CD14-positive monocyte (primary cell): ENCODE results near the gene EAF2. TPM values are rescaled to one million over a fixed set of nuclear protein-coding genes. Genes with fewer than 3 reads are reported as not detected.
A peak's percentile ranks its signal among the peaks of the same experiment; 100 is the strongest.

Experiments used
- DNase-seq, 3 donors: peaks; one replicate each; pipeline ENCODE4 v3.0.0-alpha.2; 2011 to 2022
- H2AFZ ChIP-seq: 2 replicates; pipeline ENCODE4 v1.6.0; 2012; ENCODE audit warnings: mild to moderate bottlenecking, low read depth, low read length, inconsistent platforms; ENCODE audit not compliant: insufficient read depth, poor library complexity, severe bottlenecking
- H3K27ac ChIP-seq, 2 donors: 1 replicate in 1 of 2; 2 replicates in 1 of 2; pipeline ENCODE4 v1.5.1; 2012 to 2013; ENCODE audit warnings: low read length in 2 of 2, control low read depth in 1 of 2, inconsistent platforms in 1 of 2, low read depth in 1 of 2, mild to moderate bottlenecking in 1 of 2
- H3K27me3 ChIP-seq, 2 donors: one replicate each; pipeline versions ENCODE4 v1.6.0 to v1.6.1; 2011 to 2013; ENCODE audit warnings: low read length in 2 of 2; ENCODE audit not compliant: control insufficient read depth in 2 of 2, insufficient read depth in 2 of 2
- H3K36me3 ChIP-seq, 2 donors: replicated peaks in 1 of 2; 1 replicate in 1 of 2; 2 replicates in 1 of 2; pipeline versions ENCODE4 v1.5.1 to v1.6.1; 2012 to 2013; ENCODE audit warnings: low read length in 2 of 2, control low read depth in 1 of 2, inconsistent platforms in 1 of 2, mild to moderate bottlenecking in 1 of 2; ENCODE audit not compliant: insufficient read depth in 2 of 2, control insufficient read depth in 1 of 2
- H3K4me1 ChIP-seq, 2 donors: 1 replicate in 1 of 2; 2 replicates in 1 of 2; pipeline versions ENCODE4 v1.5.1 to v1.6.1; 2012 to 2013; ENCODE audit warnings: low read length in 2 of 2, control low read depth in 1 of 2, inconsistent platforms in 1 of 2, mild to moderate bottlenecking in 1 of 2, moderate library complexity in 1 of 2; ENCODE audit not compliant: insufficient read depth in 2 of 2, control insufficient read depth in 1 of 2
- H3K4me2 ChIP-seq: replicated peaks from 2 replicates; pipeline ENCODE3; 2012; ENCODE audit warnings: low read length, moderate library complexity, mild to moderate bottlenecking; ENCODE audit not compliant: poor library complexity, severe bottlenecking; ENCODE audit errors: extremely low read depth
- H3K4me3 ChIP-seq, 3 experiments: fragments of 200-600 bp in 1 of 3; sonication (generic) in 1 of 3; replicated peaks in 1 of 3; 1 replicate in 2 of 3; 2 replicates in 1 of 3; pipeline ENCODE4 v1.5.1; 2011 to 2013; ENCODE audit warnings: low read length in 3 of 3, mild to moderate bottlenecking in 3 of 3, control low read depth in 2 of 3, low read depth in 2 of 3, inconsistent platforms in 1 of 3, moderate library complexity in 1 of 3
- H3K79me2 ChIP-seq: 2 replicates; pipeline ENCODE4 v1.6.0; 2012; ENCODE audit warnings: mild to moderate bottlenecking, control low read depth, inconsistent platforms, low read length, moderate library complexity; ENCODE audit not compliant: insufficient read depth
- H3K9ac ChIP-seq: 2 replicates; pipeline ENCODE4 v1.6.0; 2017; ENCODE audit warnings: low read length, mild to moderate bottlenecking; ENCODE audit not compliant: insufficient read depth, poor library complexity, severe bottlenecking
- H3K9me3 ChIP-seq, 2 donors: replicated peaks in 1 of 2; 1 replicate in 1 of 2; 2 replicates in 1 of 2; pipeline versions ENCODE4 v1.5.1 to v1.6.1; 2012 to 2013; ENCODE audit warnings: low read length in 2 of 2, control low read depth in 1 of 2; ENCODE audit not compliant: control insufficient read depth in 1 of 2, insufficient read depth in 1 of 2
- H4K20me1 ChIP-seq: 2 replicates; pipeline ENCODE4 v1.6.0; 2012; ENCODE audit warnings: mild to moderate bottlenecking, low read length, control low read depth, moderate library complexity; ENCODE audit not compliant: insufficient read depth
- H3K27ac Mint-ChIP-seq, 7 donors: one replicate each; pipeline ENCODE4 v1.8.0; 2020; ENCODE audit warnings: mild to moderate bottlenecking in 7 of 7, mixed read lengths in 7 of 7, moderate library complexity in 6 of 7, inconsistent platforms in 2 of 7
- H3K27me3 Mint-ChIP-seq, 3 donors: one replicate each; pipeline ENCODE4 v1.8.0; 2021 to 2022; ENCODE audit warnings: low read depth in 3 of 3, mild to moderate bottlenecking in 3 of 3, mixed read lengths in 3 of 3, moderate library complexity in 3 of 3, inconsistent platforms in 1 of 3
- H3K36me3 Mint-ChIP-seq, 2 donors: one replicate each; pipeline ENCODE4 v1.8.0; 2020; ENCODE audit warnings: mixed read lengths in 2 of 2, inconsistent platforms in 1 of 2, mild to moderate bottlenecking in 1 of 2
- H3K4me1 Mint-ChIP-seq: one replicate; pipeline ENCODE4 v1.8.0; 2020; ENCODE audit warnings: mild to moderate bottlenecking, mixed read lengths
- H3K4me3 Mint-ChIP-seq, 2 donors: one replicate each; pipeline ENCODE4 v1.8.0; 2020; ENCODE audit warnings: mild to moderate bottlenecking in 2 of 2, mixed read lengths in 2 of 2, moderate library complexity in 1 of 2
- H3K9me3 Mint-ChIP-seq, 7 donors: one replicate each; pipeline ENCODE4 v1.8.0; 2020 to 2022; ENCODE audit warnings: mixed read lengths in 7 of 7, mild to moderate bottlenecking in 6 of 7, moderate library complexity in 6 of 7, inconsistent platforms in 2 of 7
- WGBS: methylation state at CpG from one replicate; pipeline ENCODE4 v1.1.5; 2013; ENCODE audit warnings: missing lambda C conversion rate; ENCODE audit not compliant: insufficient coverage; 5-methylcytosine and 5-hydroxymethylcytosine counted together
- intact Hi-C, 2 donors: fragments of 100-400 bp; cut with micrococcal nuclease; formaldehyde crosslinking; loops; one replicate each; pipeline versions ENCODE4 v1.15.0 to v1.15.1; 2023
- polyA plus RNA-seq, 3 donors: library from polyadenylated mRNA; depleted of rRNA in 1 of 3; unstranded in 2 of 3; stranded (reverse) in 1 of 3; fragments of 300-500 nt in 2 of 3; fragments of >200 nt in 1 of 3; fragmentation: Illumina TruSeq in 2 of 3; gene quantifications; 1 replicate in 2 of 3; 2 replicates in 1 of 3; pipeline ENCODE4 v1.2.3, GENCODE V29; 2012 to 2021
- TF ChIP-seq, protein P1 (sequence below): fragments of 200-600 bp; IDR thresholded peaks from one replicate; pipeline ENCODE4 v1.8.0; 2022; ENCODE audit warnings: antibody characterized with exemption, mild to moderate bottlenecking

Gene EAF2
- polyA plus RNA-seq, 3 donors = 31.5 to 91.6 (median 75.7) TPM

DNA sequence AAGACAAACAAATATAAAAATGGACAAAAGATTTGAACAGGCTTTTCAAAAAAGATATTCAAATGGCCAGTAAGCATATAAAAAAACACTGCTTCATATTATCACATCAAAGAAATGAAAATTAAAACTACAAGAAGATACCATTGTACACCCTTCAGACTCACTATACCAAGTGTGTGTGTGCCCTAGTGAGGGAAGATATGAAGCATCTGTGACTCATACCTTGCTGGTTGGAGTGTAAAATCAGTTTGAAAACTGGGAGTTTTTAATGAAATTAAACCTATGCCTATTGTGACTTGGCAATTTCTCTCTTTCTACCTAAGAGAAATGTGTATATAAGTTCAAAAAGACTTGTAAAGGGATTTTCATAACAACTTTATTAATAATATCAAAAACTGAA is 35.7 kb downstream of the EAF2 start:
- H3K27me3 Mint-ChIP-seq = peaks cover 0 to 2% (median 0%) of the 10 kb centered on the region in 3 donors

DNA sequence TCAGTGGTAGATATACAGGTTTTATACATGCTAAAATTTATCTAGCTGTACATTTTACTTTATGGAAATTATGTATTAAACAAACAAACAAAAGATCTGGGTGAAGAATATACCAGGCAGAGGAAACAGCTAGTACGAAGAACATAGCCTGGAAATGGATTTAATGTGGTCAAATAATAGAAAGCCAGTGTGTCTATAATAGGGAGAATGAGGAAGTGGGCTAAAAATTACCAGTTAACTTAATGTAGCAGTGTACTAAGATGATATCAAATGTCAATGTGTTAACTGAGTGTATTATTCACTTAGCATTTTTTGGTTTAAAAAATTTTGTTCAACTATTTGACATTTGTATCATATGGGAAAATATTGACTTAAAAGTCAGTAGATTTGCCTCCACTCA is 36.4 kb downstream of the EAF2 start:
- peaks cover 0 to 2% (median 0%) of the 10 kb centered on the region in 3 donors for H3K27me3 Mint-ChIP-seq
- peak overlapping the region in 1 of 7 donors; percentile 52 for H3K27ac Mint-ChIP-seq

More for the DNA sequence above, 35.7 kb downstream of the EAF2 start:
- Histone ChIP-seq H3K9ac (no peak overlapping the region), H2AFZ (no peak overlapping the region), H3K4me2 (no peak overlapping the region), H3K4me3 (no peak overlapping the region), H3K79me2 (peaks cover 64% of the 10 kb centered on the region), H3K27ac (no peak overlapping the region), H3K4me1 (peaks cover 0 to 3% of the 10 kb centered on the region in 2 donors), H3K9me3 (no peaks in the 10 kb centered on the region), H3K36me3 (peaks cover 36 to 51% of the 10 kb centered on the region in 2 donors), H4K20me1 (no peaks in the 10 kb centered on the region), H3K27me3 (no peaks in the 10 kb centered on the region)
- TF ChIP-seq, protein P1, sequence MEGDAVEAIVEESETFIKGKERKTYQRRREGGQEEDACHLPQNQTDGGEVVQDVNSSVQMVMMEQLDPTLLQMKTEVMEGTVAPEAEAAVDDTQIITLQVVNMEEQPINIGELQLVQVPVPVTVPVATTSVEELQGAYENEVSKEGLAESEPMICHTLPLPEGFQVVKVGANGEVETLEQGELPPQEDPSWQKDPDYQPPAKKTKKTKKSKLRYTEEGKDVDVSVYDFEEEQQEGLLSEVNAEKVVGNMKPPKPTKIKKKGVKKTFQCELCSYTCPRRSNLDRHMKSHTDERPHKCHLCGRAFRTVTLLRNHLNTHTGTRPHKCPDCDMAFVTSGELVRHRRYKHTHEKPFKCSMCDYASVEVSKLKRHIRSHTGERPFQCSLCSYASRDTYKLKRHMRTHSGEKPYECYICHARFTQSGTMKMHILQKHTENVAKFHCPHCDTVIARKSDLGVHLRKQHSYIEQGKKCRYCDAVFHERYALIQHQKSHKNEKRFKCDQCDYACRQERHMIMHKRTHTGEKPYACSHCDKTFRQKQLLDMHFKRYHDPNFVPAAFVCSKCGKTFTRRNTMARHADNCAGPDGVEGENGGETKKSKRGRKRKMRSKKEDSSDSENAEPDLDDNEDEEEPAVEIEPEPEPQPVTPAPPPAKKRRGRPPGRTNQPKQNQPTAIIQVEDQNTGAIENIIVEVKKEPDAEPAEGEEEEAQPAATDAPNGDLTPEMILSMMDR = no peak
- no peak for DNase-seq
- H3K4me1 Mint-ChIP-seq = peaks cover 22% of the 10 kb centered on the region
- intact Hi-C loops = no loop called here
- H3K9me3 Mint-ChIP-seq = no peaks in the 10 kb centered on the region
- H3K36me3 Mint-ChIP-seq = peaks cover 43 to 60% of the 10 kb centered on the region in 2 donors
- no peak overlapping the region for H3K4me3 Mint-ChIP-seq
- peak overlapping the region in 1 of 7 donors; percentile 39 for H3K27ac Mint-ChIP-seq

More for the DNA sequence above, 36.4 kb downstream of the EAF2 start:
- Histone ChIP-seq H3K9ac (no peak overlapping the region), H3K4me2 (no peak overlapping the region), H3K9me3 (no peaks in the 10 kb centered on the region), H3K4me3 (no peak overlapping the region), H3K27me3 (no peaks in the 10 kb centered on the region), H4K20me1 (no peaks in the 10 kb centered on the region), H3K27ac (no peak overlapping the region), H3K36me3 (peaks cover 31 to 45% of the 10 kb centered on the region in 2 donors), H3K79me2 (peaks cover 59% of the 10 kb centered on the region), H3K4me1 (peaks cover 0 to 3% of the 10 kb centered on the region in 2 donors), H2AFZ (no peak overlapping the region)
- H3K4me3 Mint-ChIP-seq = no peak overlapping the region
- TF ChIP-seq, protein P1 = no peak
- WGBS = 0% methylated on average over 1 of the region's 1 CpG
- DNase-seq = peak in 1 of 3 donors; percentile 19
- H3K9me3 Mint-ChIP-seq = no peaks in the 10 kb centered on the region
- intact Hi-C loops = no loop called here
- H3K36me3 Mint-ChIP-seq = peaks cover 41 to 58% of the 10 kb centered on the region in 2 donors
- peaks cover 22% of the 10 kb centered on the region for H3K4me1 Mint-ChIP-seq
